ENCODE data around the gene TESK2.

- TF ChIP-seq CTCF (IDR thresholded peaks at IDR 0.05) (no peak), POLR2A (IDR thresholded peaks at IDR 0.05) (no peak), POLR2AphosphoS5 (IDR thresholded peaks at IDR 0.05) (no peak)
Measured at GRCh38 chr1:45373573-45373972, 117.4 kb downstream of the TESK2 start.

Data from sigmoid colon (tissue), 4 donors.